Mucosa of descending colon (tissue), 3 donors: ENCODE results near the gene EXOC6B. TPM values are rescaled to one million over a fixed set of nuclear protein-coding genes. Genes with fewer than 3 reads are reported as not detected.
A peak's percentile ranks its signal among the peaks of the same experiment; 100 is the strongest.

Experiments used
- ATAC-seq: fragments of 200-7000 bp; cut with Tn5 transposase; one replicate; pipeline ENCODE4 v1.9.1; 2020; ENCODE audit warnings: mild to moderate bottlenecking, moderate library complexity
- DNase-seq, 3 donors: peaks; one replicate each; pipeline ENCODE4 v3.0.0-alpha.2; 2020
- H3K36me3 ChIP-seq: fragments of 200-600 bp; one replicate; pipeline ENCODE4 v1.8.0; 2021; ENCODE audit warnings: low read depth, mild to moderate bottlenecking
- H3K4me1 ChIP-seq: fragments of 200-600 bp; one replicate; pipeline ENCODE4 v1.8.0; 2021; ENCODE audit warnings: low read depth, mild to moderate bottlenecking
- H3K4me3 ChIP-seq: fragments of 200-600 bp; one replicate; pipeline ENCODE4 v1.8.0; 2021; ENCODE audit warnings: mild to moderate bottlenecking
- H3K9me3 ChIP-seq: fragments of 200-600 bp; one replicate; pipeline ENCODE4 v1.8.0; 2021; ENCODE audit warnings: mild to moderate bottlenecking
- CTCF ChIP-seq: fragments of 200-600 bp; IDR thresholded peaks from one replicate; pipeline ENCODE4 v1.8.0; 2022; ENCODE audit warnings: antibody characterized with exemption, mild to moderate bottlenecking
- intact Hi-C, 2 donors: fragments of 100-400 bp; cut with DNase I in 1 of 2; cut with micrococcal nuclease in 1 of 2; formaldehyde crosslinking; loops; one replicate each; pipeline versions ENCODE4 v1.11.0 to v1.11.1; 2022; cut with DNase I, micrococcal nuclease
- total RNA-seq, 3 donors: library from RNA; stranded (reverse); fragmentation: NEBNext Ultra II Directional in 2 of 3; extraction: Animal tissue kit (Norgen Biotek cat#: 25700) in 2 of 3; gene quantifications; one replicate each; pipeline versions ENCODE4 v1.2.1 to v1.2.4, GENCODE V29; 2021 to 2023
- donor health status: DM: no; HTN: no; CAD: no; lungs with moderate emphysema.
- donor health status: DM: no; HTN: no; CAD: no.
- donor health status: DM: no; HTN: yes; CAD: no.

Gene EXOC6B
- total RNA-seq, 3 donors from 2014 or later: 19.4 to 52.4 (median 28.8) TPM

- ATAC-seq (no peak), DNase-seq (no peak)
- no peak overlapping the region for H3K4me3 ChIP-seq
- no peaks in the 10 kb centered on the region for H3K9me3 ChIP-seq
- intact Hi-C loops: no loop called here
- H3K36me3 ChIP-seq: no peaks in the 10 kb centered on the region
- TF ChIP-seq CTCF: no peak
- H3K4me1 ChIP-seq: peaks cover 4% of the 10 kb centered on the region
Measured at GRCh38 chr2:72822794-72823193, 3.0 kb downstream of the EXOC6B start.

GRCh38 chr2:72821983-72822382 lies 3.9 kb downstream of the EXOC6B start:
- Histone ChIP-seq H3K36me3 (no peaks in the 10 kb centered on the region), H3K4me1 (peaks cover 4% of the 10 kb centered on the region), H3K9me3 (no peaks in the 10 kb centered on the region), H3K4me3 (no peak overlapping the region)
- DNase-seq (no peak), ATAC-seq (no peak)
- TF ChIP-seq CTCF: no peak
- intact Hi-C loops: no loop called here

- Histone ChIP-seq H3K4me3 (no peak overlapping the region), H3K36me3 (no peaks in the 10 kb centered on the region), H3K4me1 (peaks cover 4% of the 10 kb centered on the region), H3K9me3 (no peaks in the 10 kb centered on the region)
- intact Hi-C loops: no loop called here
- no peak for TF ChIP-seq CTCF
- no peak for DNase-seq
- ATAC-seq: no peak
Measured at GRCh38 chr2:72821118-72821517, 4.7 kb downstream of the EXOC6B start.

GRCh38 chr2:72819501-72819900 lies 6.3 kb downstream of the EXOC6B start:
- TF ChIP-seq CTCF: no peak

GRCh38 chr2:72815655-72816278 lies 10.1 kb downstream of the EXOC6B start:
- Histone ChIP-seq H3K36me3 (no peaks in the 10 kb centered on the region), H3K4me1 (no peaks in the 10 kb centered on the region), H3K9me3 (no peaks in the 10 kb centered on the region), H3K4me3 (no peak overlapping the region)
- TF ChIP-seq CTCF: no peak
- DNase-seq (no peak), ATAC-seq (no peak)
- intact Hi-C loops: no loop called here

More at GRCh38 chr2:72819501-72819900, 6.3 kb downstream of the EXOC6B start:
- no peaks in the 10 kb centered on the region for H3K9me3 ChIP-seq
- DNase-seq (no peak), ATAC-seq (peak; percentile 42)
- no peaks in the 10 kb centered on the region for H3K36me3 ChIP-seq
- H3K4me3 ChIP-seq: no peak overlapping the region
- intact Hi-C loops: no loop called here
- peaks cover 2% of the 10 kb centered on the region for H3K4me1 ChIP-seq

GRCh38 chr2:72813841-72814240 lies 12.0 kb downstream of the EXOC6B start:
- H3K4me3 ChIP-seq: no peak overlapping the region
- H3K36me3 ChIP-seq: no peaks in the 10 kb centered on the region
- DNase-seq (no peak), ATAC-seq (no peak)
- peaks cover 8% of the 10 kb centered on the region for H3K9me3 ChIP-seq
- intact Hi-C loops: no loop called here
- TF ChIP-seq CTCF: no peak
- no peaks in the 10 kb centered on the region for H3K4me1 ChIP-seq
